Inflammatory macrophage treated with lipopolysaccharide for 4 hours (primary cell): ENCODE measurements around the gene CERS6.
"Not testable (repeated sequence)": the region's sequence is repeated elsewhere in the genome, so short reads cannot be mapped to it uniquely, and the experiment has no call there.

Experiments
- DNase-seq: peaks from one replicate; pipeline ENCODE4 v3.0.0-alpha.2; 2020

Gene CERS6

DNA sequence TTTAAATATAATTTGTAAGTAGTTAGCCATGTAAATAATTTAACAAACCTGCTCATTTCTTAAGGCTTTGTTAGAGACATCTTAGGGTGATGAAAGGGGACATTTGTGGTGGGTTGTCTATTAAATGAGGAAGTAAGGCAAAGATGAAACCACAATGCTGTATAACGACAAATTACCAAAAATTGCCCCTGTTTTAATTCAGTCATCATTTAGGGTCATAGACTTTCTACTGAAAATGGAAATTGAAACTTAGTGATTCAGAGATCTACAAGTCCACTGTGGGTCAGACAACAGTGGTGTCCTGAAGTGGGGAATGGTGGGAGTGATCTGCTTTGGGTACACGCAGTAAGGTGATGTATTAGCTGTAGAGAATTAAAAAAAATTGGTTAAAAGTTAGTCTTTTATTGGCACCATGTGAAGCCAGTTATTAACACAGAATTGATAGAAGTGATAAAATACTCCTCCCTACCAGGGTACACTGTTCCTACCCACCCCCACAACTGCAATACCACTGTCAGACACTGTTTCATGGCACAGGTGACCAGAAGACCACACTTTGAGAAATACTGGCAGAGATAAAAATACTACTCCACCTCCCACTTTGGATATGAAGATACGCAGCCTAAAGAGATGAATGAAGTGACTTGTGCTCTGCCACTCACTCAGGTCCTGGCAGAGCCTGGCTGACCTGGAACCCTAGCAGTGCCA lies 13.4 kb downstream of the CERS6 start:
- DNase-seq: peak; percentile 93

DNA sequence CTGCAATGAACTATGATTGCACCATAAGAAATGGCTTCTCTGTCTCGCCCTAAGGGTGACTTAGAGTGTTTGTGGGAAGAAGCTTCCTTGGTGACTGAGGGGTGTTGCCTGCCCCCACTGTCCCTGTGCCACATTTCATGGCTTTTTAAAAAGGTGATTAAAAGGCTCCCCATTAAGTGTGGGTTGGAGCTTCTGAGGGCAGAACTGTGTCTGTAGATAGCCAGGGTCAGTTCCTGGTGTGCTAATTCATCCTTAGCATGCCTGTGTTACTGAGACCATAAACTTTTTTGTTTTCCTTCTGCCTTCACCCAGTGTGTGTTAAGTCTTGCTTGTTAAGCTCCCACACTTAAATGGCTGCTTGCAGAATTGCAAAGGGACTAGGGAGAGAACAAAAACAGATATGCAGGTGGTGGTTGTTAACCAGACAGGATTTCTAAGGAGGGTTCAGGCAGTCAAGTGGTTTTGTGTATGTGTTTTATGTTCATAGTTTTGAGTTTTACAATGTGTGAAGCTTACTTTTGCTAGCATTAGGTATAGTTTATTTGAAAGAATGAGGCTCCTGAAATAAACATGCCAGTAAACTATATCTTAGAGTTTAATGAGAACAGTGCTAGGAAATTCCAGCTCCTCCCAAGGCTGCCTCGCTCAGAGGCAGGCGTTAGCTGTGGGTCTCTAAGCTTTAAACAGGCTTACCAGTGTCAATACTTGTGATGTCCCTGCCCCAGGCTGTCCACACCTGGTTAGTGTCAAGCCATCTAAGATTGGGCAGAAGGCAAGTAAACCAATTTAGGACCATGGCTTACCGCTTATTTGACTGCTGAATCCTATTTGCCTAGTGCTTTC lies 14.5 kb downstream of the CERS6 start:
- peak; percentile 55 for DNase-seq

DNA sequence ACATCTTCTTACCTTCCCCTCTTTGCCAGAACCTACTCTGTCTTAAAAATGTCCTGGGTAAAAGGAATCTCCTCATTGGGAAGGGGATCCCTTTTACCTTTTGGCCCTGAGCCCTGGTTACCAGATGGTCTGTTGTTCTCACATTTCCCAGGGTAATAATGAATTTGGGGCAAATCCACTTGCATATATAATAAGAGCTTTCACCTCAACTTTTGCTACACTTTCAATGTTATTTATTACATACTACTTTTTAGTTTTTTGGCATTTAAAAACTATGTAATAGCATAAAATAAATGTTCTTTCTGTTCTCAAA lies 15.0 kb downstream of the CERS6 start:
- no peak for DNase-seq

DNA sequence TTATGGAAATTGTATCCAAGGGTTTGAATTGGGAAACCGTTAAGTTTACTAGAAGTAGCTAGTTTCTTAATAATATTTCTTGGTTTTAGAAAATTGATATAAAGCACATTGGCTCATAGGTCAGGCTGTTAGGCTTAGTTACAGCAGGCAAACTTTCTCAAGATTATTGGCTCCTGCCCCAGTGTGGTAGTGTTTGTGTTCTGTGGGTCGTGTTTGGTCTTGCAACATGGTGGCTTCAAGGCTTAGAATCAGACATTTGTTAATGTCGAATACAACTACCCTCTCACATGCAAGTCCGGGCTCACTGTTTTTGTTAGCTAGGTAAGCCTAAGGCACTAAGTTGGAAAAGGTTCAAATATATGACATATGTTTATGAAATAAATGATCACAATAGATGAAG lies 19.6 kb downstream of the CERS6 start:
- DNase-seq: no peak

DNA sequence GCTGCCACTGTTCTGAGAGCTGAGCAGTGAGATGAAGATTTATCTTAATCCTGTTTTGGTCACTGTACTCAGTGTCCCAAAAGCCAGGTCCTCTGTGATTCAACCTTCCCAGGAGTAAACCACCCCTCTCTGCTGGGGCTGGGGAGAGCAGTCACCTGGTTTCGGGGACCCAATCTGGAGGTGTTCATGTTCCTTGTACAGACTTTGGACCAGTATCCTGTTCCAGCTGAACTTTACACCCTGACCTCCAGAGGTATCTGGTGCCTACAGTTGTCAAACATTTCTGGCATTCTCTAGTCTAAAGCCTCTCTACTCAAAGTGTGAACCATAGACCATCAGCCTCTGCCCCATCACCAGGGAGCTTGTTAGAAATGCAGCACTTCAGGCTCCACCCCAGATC lies 22.1 kb downstream of the CERS6 start:
- DNase-seq: no peak

DNA sequence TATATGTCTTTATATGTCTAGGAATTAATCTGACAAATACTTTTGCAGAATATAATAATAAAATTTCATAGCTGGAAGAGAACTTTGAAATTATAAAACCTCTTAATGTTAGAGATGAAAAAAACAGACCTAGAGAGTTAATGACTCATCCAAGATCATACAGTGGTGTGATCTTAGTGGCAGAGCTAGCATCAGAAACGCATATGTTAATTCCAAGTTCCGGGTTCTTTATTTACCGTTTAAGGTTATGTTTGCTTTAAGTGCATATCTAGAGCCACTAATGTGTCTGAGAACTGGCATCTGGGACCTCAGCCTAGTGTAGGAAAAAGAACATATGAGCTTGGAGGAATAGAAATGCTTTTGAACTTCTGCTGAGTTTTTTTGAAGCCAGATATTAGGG lies 24.3 kb downstream of the CERS6 start:
- DNase-seq: no peak

DNA sequence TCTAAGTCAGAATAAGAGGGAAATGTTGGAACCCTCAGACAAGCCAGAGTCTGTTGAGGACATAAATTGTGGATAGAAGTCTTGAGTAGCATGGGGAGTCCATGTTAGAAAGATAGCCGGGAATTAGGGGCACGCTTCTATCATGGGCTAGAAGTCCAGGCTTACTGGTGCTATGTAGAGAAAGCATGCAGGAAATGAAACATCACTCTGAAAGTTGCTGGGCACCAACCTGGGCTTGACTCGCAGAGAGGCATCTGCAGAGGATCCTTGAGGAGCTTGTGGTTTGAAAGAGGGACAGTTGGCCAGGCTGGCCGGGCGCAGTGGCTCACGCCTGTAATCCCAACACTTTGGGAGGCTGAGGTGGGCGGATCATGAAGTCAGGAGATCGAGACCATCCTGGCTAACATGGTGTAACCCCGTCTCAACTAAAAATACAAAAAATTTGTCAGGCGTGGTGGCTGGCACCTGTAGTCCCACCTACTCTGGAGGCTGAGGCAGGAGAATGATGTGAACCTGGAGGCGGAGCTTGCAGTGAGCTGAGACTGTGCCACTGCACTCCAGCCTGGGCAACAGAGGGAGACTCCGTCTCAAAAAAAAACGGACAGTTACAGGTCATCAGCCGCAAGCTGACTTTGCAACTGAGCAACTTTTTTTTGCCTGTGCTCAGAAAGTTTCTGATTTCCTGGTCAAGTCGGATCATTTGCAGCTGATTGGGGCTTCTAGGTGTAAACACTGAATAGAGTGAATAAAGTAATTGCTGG lies 24.9 kb downstream of the CERS6 start:
- DNase-seq: no peak

DNA sequence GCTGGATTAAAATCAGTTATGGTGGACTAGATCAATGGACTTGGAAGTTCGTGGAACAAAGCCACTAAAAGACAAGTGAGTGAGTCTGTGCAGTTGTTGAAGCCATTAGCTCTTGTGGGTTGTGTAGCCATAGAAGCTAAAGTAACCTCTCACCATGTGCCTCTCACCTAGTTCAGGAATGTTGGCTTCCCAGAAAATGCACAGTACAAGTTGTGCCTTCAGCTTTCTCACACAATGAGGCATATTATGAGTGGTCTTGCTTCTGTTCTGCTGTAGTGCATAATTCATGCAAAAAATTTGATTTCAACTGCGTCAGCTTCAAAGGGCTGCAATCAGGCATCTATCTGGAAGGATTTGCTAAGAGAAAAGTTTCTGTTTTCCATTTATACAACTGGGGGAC lies 26.2 kb downstream of the CERS6 start:
- DNase-seq: no peak

DNA sequence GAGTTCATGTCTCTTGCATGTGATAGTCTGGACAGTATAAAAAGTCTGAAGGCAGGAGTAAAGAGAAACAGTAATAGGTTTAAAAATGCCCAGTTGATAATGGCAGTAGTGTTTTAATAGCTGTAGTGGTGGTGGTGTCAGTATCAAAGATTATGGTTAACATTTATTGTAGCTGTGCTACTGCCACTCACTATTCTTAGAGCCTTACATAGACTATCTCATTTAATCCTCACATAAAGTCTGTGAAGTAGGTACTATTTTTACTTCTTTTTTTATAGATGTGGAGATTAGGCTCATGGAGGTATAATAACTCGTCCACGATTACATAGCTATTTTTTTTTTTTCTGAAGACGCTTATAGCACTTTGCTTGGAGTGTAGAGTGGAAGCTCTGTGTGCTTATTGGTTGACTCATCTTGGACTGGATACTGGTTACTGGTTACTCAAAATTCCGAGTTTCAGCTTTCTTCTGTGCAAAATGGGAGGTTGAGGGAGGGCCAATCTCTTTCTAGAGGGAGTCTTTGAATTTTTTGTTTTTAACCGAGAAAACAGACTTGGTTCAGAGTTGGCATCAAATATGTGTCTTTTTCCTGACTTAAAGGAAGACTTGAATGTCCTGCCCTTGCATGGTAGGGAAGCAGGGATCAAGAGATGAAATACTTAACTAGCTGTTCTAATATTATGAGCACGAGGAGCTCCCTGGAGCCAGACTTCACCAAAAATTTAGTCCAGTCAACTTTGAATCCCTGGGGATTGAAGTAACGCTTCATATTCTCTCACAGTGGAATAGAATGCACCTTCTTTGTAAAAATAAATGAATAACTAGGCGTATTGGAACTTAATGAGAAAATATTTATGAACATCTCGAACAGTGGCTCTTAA lies 27.1 kb downstream of the CERS6 start:
- DNase-seq: no peak

DNA sequence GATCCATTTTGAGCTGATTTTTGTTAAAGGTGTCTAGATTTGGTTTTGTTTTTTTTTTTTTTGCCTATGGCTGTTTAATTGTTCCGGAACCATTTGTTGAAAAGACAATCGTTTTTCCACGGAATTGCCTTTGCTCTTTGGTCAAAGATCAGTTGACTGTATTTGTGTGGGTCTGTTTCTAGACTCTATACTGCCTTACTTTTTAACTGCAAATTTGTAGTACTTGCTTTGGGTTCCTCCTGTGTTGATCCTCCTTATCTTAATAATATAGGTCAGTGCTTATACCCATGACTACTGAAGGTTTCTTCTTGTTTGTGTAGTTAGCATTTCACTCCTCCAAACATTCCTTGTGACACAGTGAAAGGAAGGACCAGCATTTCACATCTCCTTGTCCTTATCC lies 30.4 kb downstream of the CERS6 start:
- no peak for DNase-seq

DNA sequence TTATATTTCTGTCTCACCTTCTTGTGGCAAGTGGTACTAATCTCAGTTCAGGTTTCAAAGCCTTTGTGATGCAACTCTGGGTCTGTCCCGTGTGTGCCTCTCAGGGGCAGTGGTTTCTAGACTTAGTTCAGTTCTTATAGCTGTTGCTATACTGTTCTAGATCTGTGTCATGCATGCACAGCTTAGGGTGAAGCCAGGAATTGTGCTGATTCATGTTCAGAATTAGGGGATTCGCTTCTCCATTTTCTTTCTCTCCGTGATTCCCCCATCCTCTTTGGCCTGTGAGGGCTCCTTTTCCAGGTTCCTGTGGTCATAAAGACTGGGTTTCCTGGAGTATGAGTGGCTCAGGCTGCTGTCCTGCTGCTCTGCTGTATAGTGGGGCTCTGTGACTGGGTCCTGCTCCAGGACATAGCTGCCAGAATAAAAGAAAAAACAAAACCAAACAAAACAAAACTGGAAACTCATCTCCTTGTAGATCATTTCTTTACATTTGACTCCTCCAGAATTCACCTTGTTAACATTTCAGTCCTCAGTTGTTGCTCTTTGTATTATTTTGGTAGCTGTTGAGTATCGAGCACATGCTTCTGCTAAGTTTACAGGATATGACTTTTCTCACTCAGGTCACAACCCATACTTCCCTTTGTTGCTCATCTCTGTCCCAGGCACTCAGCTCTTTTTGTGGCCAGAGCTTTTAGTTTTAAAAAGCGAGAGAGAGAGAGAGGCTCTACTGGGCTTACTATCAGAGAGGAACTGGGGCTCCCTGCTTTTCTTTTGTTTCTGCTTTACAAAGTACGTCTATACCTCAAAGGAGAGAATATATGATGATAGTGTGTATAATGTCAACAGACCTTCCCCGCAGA lies 34.2 kb downstream of the CERS6 start:
- DNase-seq: peak; percentile 84

DNA sequence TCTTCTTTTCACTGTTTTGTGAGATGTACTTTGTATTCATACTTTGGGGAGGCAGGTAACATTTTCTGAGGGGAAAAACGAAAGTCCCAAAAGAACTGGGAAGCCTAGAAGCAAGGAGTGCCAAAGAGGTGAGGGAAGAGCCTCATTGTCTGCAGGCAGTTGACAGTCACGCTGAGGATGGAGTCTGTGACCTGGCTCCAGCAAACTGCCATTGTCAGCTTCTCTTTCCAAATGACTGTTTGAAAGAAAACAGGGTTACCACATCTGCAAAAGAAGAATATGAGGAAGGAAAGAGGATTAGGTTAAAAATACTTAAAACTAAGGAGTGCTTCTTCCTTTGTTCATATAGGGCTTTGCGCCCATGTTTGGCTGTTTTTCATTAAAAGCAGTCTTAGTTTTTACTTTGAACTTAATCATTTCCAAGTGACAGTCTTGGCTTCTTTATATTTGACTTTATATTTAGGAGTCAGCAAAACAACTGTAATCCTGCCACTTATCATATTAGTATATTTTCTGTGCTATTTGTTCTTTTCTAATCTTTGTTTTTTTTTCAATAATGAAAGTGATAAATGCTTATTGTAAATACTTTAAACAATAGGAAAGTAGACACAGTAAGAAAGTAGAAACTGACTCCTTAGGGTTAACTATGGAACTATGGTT lies 35.0 kb downstream of the CERS6 start:
- DNase-seq: peak; percentile 74

DNA sequence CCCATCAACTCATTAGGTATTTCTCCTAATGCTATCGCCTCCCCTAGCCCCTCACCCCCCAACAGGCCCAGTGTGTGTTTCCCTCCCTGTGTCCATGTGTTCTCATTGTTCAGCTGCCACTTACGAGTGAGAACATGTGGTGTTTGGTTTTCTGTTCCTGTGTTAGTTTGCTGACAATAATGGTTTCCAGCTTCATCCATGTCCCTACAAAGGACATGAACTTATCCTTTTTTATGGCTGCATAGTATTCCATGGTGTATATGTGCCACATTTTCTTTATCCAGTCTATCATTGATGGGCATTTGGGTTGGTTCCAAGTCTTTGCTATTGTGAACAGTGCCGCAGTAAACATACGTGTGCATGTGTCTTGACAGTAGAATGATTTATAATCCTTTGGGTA lies 35.7 kb downstream of the CERS6 start:
- DNase-seq: not testable (repeated sequence)

DNA sequence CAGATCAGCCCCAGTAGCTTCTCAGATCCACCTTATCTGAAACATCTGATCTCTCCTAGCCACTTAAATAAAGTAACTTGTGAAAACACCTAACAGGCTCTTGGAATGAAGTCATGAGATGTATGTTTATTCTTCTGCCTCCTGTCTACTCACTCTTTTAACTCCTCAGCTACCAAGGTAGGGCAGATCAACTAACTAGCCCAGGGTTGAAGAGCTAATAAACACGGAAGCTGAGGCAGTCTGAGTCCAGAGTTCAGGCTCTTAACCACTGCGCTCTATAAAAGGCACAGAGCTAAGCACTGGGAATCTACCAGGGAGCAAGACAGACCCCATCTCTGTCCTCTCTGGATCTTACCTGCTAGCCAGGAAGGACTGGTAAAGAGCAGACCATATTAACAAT lies 37.1 kb downstream of the CERS6 start:
- DNase-seq: not testable (repeated sequence)

DNA sequence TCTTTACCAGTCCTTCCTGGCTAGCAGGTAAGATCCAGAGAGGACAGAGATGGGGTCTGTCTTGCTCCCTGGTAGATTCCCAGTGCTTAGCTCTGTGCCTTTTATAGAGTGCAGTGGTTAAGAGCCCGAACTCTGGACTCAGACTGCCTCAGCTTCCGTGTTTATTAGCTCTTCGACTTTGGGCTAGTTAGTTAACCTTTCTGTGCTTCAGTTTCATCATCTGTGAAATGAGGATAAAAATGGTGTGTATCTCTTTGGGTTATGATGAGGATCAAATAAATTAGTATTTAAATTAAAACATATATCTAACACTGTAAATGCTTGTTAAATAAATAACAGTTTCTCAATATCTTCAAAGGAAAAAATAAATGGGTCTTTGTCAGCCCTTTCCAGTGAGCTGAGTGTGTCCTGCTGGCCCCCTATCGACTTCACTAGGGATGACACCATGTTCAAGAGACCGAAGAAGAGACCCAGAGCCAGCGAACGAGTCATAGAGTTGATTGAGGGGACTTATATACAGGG lies 38.2 kb downstream of the CERS6 start:
- DNase-seq: no peak

DNA sequence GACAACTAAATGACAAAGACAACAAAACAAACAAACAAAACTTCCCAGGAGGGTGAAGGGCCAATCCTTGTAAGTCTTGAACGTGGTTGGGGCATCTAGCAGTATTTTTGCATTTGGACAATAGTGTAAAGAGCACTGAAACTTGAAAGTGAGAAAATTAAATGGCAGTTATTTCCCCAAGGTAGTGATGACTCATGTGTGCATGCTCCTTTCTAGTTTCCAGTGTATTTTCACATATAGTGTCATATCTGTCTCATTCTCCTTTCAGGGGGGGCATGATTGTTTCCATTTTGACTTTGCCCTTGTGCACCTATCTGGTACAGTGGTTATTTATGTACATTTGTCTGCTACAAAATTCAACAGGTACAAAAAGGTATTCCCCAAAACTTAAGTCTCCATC lies 39.5 kb downstream of the CERS6 start:
- peak; percentile 27 for DNase-seq

DNA sequence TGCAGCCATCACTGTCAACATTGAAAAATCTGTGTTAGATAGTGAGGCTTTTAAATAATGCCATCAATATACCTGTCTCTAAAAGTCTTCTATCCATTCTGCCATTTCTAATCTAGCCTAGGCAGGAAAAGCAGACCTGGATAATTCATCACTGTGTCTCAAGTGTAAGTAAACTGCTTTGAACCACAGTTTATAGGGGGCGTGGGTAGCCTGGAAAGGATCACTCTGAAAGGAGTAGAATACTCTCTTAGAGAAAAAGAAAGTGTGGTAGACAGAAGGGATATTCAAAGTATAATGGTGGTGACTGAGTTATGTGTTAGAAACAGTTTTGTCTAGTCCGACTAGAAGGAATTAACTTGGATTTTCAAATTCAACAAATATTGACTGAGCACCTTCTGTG lies 40.8 kb downstream of the CERS6 start:
- no peak for DNase-seq

DNA sequence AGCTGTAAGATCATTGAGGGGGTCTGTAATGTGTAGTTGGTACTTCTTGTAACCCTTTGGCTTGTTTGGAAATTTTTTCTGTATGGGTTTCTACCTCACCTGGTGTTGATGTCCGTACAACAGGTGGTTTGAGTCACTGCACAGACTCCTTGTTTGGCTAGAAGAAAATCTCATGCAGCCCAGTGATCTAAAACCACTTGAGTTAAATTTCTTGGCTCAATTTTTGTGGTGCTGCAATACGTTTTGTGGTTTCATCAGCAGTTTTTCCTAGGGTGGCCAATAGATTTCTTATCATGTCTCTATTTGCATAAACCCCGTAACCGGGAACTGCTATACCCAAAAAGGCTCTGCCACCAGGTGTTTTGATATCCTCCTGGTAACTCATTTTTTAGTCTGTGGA lies 43.4 kb downstream of the CERS6 start:
- no peak for DNase-seq

DNA sequence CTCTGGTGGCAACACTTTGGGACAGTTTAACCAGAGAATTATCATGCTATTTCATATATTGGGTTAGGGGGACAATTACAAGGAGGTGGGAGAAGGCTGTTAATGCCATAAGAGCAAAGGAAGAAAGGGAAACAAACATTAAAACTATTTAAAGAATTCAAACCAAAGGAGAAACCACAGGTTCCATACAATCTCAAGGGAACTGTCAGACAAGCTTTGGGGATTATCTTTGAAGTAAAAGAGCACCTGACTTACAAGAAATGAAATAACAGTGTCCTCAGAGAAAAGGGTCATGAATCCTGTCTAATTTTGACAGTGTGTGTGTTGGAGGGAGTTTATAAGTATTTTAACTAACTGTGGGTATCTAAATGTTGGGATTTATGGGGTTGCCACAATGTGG lies 44.4 kb downstream of the CERS6 start:
- DNase-seq: no peak

DNA sequence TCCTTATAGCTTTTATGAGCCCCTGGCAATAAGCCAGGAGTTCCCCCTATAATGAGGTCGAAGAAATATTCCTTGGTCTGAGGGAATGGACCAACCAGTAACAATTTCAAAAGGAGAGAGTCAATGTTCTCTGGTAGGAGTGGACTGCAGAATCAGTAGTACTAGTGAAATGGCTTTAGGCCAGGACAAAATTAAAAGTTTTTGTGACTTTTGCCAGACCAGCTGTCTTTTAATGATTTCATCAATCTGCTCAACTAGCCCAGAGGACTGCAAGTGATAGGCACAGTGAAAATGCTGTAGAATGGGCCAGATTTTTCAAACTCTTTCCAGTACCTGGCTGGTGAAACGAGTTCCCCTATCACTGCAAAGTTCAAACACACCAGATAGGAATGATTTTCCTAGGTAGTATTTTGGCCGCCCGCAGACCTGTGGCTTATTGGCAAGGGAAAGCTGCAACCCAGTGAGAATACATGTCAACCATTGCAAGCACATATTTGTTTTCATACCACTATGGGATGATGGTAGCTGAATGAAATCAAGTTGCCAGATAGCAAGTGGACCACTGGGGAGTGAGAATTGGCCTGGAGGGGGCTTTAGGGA lies 45.5 kb downstream of the CERS6 start:
- DNase-seq: no peak

DNA sequence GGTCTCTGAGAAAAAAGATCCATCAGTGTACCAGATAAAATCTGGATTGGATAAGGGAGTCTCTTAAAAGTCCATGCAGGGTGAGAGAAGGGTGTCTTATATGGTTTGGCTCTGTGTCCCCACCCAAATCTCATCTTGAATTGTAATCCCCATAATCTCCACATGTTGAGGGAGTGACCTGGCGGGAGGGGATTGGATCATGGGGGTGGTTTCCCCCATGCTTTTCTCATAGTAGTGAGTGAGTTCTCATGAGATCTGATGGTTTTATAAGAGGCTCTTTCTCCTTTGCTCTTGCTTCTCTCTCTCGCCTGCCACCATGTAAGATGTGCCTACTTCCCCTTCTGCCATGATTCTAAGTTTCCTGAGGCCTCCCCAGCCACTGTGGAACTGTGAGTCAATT lies 46.8 kb downstream of the CERS6 start:
- DNase-seq: not testable (repeated sequence)
